ENCODE results near the gene RNF10.
"Not testable (repeated sequence)": the region's sequence is repeated elsewhere in the genome, so short reads cannot be mapped to it uniquely, and the experiment has no call there.

The RNF10 gene

GRCh38 chr12:120581998-120582397, 47.8 kb downstream of the RNF10 start:
- DNase-seq: no peak

DNA sequence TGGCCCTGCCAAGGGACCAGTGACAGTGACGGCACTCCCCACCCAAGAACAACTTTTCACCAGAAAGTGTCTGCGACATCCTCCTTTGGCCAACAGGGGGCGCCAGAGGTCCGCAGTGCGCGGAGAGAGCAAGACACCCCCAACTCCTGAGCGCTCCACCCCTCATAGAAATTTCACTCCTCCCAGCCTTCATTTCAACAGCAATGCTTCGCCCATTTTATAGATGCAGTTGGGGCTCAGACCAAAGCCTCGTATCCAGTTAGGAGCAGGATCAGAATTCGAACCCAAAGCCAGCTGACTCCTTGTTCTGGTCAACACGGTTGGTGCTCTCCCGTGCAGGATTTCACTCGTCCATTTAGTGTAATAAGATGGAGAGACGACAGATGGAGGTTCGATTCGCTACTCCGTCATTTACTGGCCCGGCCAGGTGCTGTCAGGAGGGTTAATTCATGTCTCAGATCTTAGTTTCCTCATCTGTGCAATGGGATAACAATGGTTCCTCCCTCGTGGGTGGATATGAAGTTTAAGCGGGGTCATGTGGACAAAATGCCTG, 49.4 kb downstream of the RNF10 start:
- peak; percentile 52 to 70 for DNase-seq

GRCh38 chr12:120584343-120585149, 50.4 kb downstream of the RNF10 start:
- DNase-seq: peak; percentile 29 to 66

DNA sequence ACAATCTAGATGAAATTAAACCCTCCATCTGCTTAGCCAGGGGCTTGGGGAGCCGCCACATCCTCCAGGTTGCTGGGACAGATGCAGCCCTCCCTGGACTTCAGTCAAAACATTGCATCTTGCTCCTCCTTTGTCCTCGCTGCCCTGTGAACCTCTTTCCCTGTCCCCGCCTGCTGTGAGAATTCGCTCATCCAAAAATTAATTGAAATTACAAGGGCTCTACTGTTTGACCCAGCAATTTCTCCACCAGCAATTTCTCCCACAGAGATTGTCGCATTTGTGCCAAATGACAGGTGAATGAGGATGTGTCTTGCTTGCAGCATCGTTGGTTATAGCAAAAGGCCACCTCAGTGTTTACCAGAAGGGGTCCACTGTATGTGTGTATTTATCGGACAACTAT, 52.0 kb downstream of the RNF10 start:
- DNase-seq: peak in 1 of 2 experiments; percentile 33

DNA sequence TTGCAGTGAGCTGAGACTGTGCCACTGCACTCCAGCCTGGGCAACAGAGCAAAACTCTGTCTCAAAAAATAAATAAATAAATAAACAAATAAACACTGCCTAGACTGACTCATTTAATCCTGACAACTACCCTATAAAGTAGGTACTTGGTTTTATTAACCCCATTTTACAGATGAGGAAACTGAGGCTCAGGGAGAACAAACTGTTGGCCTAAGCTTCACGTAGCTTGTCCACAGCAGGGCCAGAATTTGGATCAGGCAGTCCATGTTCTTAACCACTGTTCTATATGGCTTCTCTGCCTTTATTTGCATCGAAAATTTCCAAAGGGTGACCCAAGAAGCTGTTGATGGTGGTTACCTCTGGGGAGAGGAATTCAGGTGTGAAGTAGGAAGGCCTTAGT, 52.7 kb downstream of the RNF10 start:
- DNase-seq: no peak

DNA sequence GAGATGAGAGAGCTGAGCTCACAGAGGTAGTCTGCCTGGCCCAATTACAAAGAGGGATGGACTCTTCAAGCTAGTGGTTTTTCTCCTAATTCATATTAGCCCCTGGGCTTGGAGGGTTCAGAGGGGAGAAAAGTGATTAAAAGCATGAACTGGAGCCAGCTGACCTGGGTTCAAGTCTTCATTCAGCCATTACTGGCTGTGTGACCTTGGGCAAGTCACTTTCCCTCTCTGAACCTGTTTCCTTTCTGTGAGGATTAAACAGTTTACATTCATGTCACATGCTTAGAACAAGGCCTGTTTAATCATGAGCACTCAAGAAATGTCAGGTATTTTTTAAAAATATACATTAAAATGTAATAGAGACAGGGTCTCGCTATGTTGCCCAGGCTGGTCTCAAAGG, 54.2 kb downstream of the RNF10 start:
- DNase-seq: no peak

DNA sequence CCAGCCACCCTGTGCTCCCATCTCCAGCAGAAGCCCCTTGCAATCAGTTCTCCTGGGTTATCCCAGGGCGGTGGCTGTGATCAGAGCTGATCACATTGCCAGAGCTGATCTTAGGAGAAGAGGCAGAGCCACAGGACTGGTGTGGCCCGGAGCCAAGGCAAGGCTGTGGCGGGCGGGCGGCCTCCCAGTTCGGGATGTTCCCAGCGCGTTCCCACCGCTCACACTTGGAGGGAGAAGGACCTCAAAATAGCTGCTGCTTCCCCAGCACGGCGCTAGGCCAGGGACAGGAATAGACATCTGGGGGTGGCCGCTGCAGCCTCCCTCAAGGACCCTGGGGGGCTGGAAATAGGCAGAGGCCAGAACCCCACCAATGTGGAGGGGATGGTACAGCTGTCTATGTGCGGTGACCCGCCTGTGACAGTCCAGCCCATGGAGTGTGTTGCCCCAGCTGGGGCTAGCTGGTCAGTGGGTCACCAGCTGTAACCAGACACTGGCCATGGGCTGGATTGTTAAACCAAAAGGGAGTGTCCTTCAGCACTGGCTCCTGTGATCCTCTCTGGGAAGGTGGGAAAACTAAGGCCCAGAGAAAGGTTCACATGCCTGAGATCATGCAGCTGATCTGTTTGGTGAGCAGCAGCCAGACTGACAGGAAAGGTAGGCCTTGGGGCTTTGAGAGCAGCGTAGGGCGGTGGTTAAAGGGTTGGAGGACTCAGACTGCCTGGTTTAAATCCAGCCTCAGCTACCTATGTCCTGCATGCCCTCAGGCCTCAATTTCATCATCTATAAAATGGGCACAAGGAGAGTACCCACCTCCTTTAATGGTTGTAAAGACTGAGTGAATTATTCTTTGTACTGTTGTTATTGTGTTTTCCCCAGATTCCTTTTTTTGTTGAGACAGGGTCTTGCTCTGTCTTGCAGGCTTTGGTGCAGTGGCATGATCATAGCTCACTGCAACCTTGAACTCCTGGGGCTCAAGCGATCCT, 55.1 kb downstream of the RNF10 start:
- no peak for DNase-seq

DNA sequence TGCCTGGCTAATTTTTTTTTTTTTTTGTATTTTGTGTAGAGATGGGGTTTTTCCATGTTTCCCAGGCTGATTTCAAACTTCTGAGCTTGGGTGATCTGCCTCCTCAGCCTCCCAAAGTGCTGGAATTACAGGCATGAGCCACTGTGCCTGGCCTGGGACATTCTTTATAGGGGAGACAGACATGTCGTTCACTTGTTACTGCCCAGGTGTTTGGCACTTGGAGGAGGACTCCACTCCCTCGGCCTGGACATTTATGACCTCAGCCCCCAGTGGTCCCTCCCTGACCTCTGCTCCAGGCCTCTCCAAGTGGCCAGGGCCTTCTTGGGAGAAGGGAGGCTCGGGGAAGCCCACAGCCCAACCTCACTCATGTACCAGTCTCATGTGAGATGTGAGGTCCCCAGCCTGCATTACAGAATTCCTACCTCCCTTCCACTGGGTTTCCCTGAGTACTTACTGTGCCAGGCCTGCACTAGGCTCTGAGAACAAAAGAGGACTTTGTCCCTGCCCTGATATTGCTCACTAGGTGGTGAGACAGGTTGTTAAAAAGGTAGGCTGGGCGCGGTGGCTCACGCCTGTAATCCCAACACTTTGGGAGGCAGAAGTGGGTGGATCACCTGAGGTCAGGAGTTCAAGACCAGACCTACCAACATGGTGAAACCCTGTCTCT, 56.7 kb downstream of the RNF10 start:
- DNase-seq: no peak

DNA sequence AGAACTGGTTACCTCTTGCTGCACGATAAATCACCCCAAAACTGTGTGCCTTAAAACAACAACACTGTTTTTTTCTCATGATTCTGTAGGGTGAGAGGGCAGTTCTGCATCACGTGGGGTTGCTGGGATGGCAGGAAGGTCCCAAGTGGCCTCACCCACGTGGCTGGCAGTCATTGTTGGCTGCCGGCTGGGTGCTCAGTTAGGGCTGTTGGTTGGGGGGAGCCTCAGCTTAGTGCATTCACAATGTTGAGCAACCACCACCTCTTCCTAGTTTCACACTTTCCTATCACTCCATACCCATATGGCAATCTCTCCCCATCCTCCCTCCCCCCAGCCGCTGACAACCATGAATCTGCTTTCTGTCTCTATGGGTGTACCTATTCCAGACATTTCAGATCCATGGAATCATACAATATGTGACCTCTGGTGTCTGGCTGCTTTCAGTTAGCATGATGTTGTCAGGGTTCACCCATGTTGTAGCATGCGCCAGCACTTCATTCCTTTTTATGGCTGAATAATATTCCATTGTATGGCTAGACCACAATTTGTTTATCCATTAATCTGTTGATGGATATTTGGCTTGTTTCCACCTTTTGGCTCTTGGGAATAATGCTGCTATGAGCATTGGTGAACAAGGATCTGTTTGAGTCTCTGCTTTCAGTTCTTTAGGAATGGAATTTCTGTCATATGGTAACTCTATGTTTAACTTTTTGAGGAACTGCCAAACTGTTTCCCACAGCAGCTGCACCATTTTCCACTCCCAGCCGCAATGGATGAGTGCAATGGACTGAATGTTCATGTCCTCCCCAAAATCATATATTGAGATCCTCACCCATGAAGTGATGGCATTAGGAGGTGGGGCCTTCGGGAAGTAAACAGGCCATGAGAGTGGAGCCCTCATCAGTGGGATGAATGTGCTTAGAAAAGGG, 58.2 kb downstream of the RNF10 start:
- DNase-seq: no peak

DNA sequence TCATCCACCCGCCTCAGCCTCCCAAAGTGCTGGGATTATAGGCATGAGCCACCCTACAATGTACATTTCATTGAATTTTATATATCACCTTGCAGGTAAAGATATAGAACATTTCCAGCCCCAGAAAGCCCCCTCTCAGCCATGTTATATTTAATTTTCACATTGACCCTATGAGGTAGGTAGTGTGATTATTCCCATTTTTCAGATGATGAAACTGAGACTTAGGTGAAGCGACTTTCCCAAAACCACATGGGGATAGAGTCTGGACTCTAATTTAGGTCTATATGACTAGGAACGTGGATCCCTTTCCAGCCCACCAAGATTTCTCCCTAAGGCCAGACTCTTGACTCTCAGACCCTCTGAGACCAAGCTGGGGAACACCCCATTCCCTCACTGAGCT, 62.7 kb downstream of the RNF10 start:
- DNase-seq: no peak

DNA sequence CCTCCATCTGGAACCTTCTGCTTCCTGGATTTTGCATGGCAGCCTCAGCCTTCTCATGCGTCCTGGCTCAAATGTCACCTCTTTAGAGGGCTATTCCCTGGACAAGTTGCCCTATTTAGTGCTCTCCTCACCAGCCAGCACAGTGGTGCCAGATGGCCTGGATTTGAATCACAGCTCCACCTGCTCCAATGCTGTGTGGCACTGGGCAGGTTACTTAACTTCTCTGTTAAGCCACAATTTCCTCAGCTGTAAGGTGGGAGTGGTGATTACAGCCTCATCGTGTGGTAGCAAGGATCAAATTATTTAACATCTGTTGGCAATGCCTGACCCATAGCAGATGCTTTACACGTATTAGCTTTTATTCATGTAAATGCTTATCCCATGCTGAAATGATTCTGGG, 63.7 kb downstream of the RNF10 start:
- peak in 1 of 2 experiments; percentile 17 for DNase-seq

DNA sequence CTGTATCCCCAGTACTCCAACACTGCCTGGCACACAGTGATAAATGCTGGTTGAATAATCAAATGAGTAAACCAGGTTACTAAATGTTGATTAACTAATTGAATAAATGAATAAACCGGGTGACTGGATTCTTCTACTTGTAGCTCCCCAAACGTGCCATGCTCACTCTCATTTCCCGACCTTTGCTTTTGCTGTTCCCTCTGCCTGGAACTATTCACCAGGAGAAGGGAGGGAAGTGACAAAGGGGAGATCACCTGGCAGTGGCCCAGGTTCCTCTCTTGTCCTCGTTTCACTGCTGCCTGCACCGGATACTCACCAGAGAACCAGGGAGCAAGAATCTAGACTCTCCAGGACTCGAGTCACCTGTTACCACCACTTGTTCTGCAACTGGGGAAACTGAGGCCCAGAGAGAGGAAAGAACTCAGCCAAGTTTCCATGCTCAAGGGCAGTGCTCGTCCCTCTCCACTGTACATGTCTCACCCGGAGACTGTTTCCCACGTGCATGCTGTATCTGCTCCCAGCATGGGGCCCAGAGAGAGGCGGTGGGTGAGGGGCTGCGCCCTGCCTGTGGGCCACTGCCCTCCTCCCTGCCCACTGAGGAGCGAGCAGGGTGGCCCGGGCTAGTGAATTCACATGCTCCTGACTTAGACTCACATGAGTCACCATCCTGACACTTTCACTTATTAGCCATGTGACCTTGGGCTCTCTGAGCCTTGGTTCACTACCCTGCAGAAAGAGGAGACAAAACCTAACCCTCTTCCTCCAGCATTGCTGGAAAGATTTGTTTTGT, 64.7 kb downstream of the RNF10 start:
- DNase-seq: no peak

DNA sequence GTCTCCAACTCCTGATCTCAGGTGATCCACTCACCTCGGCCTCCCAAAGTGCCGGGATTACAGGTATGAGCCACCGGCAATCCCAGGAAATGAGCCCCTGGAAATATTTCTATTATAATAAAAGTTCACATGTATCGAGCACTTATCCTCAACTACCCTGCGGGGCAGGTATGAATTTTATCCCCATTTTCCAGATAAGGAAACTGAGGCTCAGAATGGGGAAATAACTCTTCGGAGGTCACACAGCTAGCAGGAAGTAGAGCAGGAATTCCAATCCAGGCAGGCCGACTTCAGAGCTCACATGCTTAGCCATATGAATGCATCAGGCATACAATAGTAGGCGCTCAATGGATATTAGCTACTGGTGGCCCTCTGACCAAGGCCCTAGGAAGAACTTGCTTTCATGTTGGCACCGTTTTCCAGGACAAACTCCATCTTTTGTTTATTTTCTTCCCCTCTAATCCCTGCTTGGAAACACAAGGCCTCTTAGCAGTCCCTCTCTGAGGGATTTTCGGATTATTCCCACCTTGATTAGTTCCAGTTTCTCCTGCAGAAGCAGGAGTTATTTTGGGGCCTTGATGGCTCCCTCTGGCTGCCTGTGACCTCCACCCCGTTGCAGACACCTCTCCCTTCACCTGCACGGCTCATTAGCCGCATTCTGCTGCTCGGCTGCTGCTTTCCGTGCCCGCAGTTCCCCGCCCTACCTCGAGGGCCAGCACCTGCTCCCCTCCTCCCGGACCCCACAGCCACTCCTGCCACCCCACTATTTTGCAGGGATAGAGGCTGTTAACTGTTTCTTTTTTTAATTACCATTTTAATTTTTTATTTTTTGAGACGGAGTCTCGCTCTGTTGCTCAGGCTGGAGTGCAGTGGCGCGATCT, 65.8 kb downstream of the RNF10 start:
- no peak for DNase-seq

DNA sequence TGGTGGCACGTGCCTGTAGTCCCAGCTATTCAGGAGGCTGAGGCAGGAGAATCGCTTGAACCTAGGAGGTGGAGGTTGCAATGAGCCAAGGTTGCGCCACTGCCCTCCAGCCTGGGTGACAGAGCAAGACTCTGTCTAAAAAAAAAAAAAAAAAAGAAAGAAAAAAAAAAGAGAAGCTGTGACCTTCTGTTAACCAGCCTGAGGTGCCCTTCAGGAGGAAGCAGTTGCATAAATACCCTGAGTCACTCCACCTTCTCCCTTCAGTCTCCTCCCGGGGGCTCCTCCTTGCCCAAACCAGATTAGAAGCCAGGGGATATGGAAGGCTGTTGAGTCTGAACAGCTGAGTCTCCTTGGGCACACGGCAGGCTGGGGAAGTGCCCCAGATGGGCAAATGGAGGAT, 68.3 kb downstream of the RNF10 start:
- DNase-seq: peak in 1 of 2 experiments; percentile 25

GRCh38 chr12:120610560-120610959, 76.4 kb downstream of the RNF10 start:
- peak in 1 of 2 experiments; percentile 30 for DNase-seq

DNA sequence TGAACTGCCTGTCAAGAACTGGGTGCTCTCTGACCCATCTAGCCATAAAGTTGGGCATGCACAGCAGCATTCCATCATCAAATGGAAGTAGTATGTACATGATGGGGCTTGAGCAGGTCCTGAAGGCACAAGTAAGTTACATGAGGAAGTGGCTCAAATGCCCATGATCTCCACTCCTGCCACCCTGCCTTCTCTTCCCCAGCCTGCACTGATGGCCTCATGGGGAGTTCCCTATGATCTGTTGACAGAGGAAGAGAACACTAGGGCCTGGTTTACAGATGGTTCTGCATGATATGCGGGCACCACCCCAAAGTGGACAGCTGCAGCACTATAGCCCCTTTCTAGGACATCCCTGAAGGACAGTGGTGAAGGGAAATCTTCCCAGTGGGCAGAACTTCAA, 77.4 kb downstream of the RNF10 start:
- not testable (repeated sequence) for DNase-seq

DNA sequence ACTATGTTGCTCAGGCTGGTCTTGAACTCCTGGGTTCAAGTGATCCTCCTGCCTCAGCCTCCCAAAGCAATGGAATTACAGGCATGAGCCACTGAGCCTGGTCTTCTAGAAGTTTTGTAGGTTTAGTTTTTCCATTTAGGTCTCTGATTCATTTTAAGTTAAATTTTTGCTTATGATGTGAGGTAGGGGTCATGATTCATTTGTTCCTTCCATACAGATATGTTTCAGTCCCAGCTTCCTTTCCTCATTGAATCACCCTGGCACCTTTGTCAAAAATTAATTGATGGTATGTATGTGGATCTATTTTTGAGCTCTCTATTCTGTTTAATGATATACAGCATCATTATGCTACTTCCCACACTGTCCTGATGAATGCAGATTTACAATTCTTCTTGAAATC, 80.7 kb downstream of the RNF10 start:
- no peak for DNase-seq

- not testable (repeated sequence) for DNase-seq
These were observed 83.0 kb downstream of the RNF10 start for GRCh38 chr12:120617193-120617592.

GRCh38 chr12:120617767-120618166, 83.6 kb downstream of the RNF10 start:
- not testable (repeated sequence) for DNase-seq
